Measurements from ENCODE around the gene GFM2.

GFM2 gene

DNA sequence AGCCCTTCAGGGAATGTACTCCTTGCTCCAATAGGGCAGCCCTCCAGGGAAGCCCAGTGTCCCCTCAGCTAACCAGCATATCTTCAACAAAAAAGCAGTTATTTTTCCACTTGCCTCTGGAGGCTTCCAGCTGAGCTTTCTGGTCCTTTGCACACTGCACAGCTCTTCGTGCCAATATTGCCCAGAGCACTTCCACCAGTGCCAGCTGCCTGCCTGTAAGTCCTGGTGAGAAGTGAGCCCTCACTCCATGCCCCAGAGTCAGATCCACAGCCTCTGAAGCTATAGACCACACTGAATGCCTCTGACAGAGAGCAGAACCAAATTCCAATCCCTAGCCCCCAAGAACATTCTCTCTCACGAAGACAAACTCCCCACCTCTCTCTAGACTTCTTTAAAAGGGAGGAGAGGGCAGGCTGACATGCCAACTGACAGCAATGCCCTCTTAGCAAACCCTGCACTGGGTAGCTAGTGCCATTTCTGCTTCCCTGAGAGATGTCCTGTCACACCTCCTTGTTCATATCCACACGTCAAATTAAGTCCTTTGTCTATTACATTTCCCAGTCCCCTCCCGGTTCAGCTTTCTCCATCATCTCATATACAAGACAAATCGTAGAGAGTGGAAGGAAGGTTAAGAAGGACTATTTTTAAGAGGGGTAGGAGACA lies 94.6 kb downstream of the GFM2 start:
- H3K27ac ChIP-seq, result no peak overlapping the region
- DNase-seq (ENCODE audit: low spot score), result no peak
- ChIA-PET POLR2A (ENCODE audit: low non-redundant PET) (no interaction called here), CTCF (interaction anchor here (0.5 to 1.6 kb wide), 7 partner anchors 10 to 1830 kb away, joined by 3 to 8 read pairs (median 3); partner anchors contain the start of gene HEXB)
- TF ChIP-seq, protein P1, sequence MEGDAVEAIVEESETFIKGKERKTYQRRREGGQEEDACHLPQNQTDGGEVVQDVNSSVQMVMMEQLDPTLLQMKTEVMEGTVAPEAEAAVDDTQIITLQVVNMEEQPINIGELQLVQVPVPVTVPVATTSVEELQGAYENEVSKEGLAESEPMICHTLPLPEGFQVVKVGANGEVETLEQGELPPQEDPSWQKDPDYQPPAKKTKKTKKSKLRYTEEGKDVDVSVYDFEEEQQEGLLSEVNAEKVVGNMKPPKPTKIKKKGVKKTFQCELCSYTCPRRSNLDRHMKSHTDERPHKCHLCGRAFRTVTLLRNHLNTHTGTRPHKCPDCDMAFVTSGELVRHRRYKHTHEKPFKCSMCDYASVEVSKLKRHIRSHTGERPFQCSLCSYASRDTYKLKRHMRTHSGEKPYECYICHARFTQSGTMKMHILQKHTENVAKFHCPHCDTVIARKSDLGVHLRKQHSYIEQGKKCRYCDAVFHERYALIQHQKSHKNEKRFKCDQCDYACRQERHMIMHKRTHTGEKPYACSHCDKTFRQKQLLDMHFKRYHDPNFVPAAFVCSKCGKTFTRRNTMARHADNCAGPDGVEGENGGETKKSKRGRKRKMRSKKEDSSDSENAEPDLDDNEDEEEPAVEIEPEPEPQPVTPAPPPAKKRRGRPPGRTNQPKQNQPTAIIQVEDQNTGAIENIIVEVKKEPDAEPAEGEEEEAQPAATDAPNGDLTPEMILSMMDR (conservative IDR thresholded peaks at IDR 0.05; ENCODE audit: low read depth), result no peak
